GM18517 (cell line): ENCODE data around the gene MRTFA.
A peak's percentile ranks its signal among the peaks of the same experiment; 100 is the strongest.

ENCODE experiments used
- ATAC-seq: cut with Tn5 transposase; IDR thresholded peaks from one replicate; pipeline ENCODE4 v1.9.1; 2021; ENCODE audit warnings: mild to moderate bottlenecking, moderate library complexity; ENCODE audit not compliant: unreplicated experiment

The MRTFA gene

DNA sequence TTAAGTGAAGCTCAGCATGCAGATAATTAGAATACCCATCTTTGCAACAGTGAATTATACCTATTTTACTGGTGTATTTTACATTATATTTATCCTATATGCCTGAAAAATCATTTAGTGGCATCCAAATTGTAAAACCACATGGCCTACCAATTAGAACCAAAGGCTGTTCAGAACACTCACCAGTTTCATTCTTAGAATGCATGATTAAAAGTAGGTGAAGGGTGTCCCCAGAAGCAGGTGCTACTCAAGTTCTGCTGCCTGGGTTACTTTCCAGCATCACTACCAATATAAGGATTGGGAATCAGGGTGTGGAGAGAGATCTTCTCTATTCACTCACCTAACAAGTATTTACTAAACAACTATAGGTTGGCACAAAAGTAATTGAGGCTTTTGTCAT lies 162.8 kb downstream of the MRTFA start:
- no peak for ATAC-seq

DNA sequence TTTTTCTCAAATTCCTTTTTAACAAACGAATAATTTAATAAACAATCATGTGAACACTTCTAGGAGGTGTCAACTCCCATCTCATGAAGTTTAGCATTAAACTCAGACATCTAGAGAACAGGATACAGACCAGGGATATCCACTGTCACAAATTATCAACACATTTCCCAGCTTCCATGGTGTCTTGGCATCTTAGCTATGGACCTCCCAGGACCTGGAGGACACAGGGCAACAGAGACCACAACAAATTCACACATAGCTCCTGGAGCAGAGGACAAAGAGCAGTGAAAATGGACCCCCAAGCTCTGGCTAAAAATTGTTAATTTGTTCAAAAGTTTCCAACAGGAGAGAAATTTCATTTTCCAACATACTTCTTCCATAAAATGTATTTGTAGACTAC lies 163.9 kb downstream of the MRTFA start:
- ATAC-seq: no peak

DNA sequence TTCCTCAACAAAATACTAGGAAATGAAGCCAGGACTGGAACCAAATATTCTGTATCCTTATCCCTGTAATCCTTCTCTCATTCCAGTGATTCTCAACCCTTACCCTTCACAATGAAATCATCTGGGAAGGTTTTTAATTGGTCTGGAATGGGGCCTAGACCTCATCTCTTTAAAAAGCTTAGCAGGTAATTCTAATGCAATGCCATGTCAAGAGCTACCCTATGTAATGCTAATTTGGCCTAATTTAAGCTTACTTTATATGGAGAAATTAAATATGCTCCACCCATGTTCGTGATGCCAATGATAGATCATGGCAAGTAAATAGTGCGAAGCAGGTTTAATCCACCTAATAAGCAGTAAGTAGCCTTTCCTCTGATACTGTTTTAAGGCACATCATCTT lies 164.5 kb downstream of the MRTFA start:
- ATAC-seq: no peak

DNA sequence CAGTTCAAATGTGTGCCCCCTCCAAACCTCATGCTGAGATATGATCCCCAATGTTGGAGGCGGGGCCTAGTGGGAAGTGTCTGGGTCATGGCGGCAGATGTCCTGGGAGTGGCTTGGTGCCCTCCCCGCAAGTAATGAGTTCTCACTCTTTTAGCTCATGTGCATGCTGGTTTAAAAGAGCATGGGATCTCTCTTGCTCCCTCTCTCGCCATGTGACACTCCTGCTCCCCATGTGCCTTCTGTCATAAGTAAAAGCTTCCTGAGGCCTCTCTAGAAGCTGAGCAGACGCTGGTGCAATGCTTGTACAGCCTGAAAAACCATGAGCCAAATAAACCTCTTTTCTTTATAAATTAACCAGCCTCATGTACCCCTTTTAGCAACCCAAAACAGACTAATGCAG lies 167.3 kb downstream of the MRTFA start:
- no peak for ATAC-seq

DNA sequence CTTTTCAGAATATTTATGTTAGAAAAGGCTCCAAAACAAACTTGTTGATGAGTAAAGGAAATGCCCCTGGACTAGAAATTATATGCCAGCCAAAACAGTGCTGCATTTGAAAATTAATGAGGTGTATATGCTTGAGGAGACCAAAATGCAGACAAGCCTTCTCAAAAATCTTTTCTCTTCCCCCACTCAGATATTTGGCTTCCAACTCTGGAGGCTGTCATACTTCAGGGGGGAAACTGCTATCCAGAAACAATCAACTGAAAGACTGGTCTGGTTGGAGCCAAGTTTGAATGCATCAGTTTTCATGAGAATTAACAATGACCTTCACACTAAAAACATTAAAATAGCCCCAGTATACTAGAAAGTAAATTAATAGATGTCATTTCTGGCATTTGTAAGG lies 167.9 kb downstream of the MRTFA start:
- no peak for ATAC-seq

DNA sequence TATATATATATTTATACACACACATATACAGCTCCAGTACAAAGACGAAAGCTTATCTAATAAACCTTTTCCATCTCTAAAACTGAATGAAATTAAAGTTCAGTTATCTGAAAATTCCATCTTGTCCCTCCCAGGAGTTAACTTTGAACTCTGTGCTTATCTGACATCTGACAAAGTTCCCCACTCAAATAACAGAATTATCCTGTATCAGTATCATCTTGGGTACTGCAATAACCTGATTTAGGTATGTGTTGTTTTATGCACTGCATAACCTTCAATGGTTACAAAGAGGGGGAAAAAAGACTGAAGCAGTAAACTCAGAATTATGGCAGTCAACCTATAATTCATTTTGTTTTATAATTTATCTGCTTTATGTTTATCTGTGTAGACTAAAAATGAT lies 169.5 kb downstream of the MRTFA start:
- ATAC-seq: no peak

DNA sequence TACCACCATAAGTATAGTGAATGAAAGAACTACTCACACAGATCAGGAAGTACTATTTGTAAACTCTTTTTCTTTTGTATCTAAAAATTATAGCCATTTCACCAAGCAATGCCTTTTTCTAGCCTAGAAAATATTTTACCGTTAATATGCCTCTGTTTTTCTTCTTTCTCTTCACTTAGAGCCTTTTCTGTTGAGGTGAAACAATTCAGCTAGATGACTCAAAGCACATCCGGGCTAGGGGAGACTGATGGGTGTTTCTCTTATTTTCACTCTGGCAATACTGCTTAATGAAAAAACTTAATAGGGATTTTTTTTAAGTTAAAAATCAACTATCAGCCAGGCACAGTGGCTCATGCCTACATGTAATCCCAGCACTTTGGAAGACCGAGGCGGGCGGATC lies 172.8 kb downstream of the MRTFA start:
- ATAC-seq: peak; percentile 31

DNA sequence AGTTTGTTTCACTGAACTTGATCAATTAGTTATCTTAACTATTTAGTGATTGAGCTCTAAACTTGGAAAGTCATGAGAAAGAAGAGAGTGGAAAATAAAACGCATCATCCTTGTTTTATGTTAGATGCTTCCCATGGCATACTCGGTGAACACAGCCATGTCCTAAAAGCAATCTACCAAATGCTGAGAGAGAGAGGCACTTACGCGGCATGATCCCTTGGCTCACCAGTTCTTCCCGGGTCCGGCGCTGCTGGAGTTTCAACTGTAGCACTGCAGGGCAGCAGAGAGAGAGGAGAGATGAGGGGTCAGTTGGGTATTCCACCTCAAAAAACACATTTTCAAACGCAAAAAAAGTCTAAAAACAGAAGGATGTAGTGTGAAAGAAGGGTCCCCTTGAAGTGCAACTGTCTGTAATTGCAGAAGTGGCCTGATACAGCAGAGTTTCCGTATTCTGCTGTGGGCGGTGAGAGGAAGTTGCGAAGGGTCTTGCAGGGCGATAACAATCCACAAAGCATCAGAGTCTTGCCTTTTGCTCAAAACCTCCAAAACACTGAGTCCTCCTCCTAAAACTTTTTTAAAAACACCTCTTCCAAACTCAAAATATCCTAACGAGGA lies 173.4 kb downstream of the MRTFA start:
- ATAC-seq: peak; percentile 59

DNA sequence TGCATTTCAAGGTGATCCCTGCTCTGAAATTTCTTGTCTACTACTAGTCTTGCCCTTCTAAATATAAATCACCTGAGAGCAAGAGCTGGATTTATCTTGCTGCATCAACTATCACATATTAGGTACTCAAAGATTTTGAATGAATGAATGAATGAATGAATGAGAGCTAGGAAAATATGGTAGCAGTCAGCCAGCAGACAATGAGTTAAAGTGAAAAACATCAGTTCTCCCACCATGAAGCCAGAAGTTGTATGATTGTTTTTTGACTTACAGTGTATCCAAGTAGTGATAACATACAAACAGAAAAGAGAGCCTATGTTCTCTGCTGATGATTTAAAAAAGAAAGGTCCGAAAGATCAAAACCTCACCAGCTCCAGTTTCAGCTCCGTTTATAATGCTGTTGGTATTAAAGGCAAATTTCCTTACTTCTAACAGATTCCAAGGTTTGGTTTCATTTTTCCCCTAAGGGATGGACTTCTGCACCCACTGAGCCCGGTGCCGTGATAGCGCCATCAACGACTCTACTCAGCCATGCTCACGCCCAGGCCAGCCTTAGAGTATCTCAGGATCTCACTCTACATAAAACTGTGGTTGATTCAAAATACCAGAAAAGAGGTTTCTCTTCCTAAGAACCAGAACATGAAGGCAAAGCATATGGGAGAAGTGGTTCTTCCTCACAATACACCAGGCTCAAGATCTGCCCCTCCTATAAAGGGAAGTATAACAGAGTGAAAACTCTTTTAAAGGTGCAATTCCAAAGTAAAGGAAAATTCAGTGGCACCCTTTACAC lies 174.1 kb downstream of the MRTFA start:
- ATAC-seq: no peak

DNA sequence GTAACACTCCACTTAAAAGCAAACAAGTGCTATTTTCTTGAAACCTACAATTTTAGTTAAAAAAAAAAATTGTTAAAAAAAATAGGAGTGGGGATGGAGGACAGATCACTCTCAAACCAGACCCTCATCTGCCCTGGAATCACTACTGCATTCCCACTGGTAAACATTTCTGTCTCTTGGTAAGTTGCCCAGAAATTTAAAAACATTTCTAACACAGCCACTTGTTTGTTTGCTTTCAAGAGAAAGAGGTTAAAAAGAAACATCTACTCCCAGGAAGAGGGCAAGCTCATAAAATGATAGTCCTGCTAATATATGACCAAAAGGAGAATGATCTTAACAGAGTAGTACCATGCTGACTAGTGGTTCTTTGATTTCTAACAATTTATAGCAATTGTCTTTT lies 182.8 kb downstream of the MRTFA start:
- ATAC-seq: no peak

DNA sequence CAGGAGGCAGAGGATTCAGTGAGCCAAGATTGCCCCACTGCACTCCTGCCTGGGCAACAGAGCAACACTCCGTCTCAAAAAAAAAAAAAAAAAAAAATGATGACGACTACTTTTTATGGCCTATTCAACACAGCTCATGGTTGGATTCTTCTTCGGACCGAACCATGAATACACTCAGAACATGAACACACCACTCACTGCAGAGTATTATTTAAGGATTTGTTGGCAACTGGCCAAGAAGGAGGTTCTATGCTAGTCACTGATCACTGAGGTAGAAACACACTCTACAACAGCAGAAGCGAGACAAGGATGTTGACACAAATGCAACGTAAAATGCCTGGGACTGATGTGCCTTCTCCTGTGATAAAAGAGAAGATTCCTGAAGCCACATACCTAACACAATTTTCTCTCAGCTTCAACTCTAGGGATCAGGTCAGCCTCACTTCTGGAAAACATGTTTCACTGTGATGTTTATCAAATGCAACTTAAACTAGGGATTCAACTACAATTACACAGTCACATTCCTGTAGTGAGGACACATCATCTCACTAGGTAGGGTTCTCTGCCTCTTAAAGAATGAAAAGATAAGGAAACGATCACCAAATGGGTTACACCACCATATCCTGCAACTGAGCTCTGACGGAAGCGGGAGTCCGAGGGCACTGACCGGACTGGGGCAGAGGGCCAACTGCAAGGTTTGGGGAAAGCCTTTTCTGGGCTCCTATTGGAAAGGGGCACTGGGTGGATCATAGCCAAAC lies 183.6 kb downstream of the MRTFA start:
- no peak for ATAC-seq

DNA sequence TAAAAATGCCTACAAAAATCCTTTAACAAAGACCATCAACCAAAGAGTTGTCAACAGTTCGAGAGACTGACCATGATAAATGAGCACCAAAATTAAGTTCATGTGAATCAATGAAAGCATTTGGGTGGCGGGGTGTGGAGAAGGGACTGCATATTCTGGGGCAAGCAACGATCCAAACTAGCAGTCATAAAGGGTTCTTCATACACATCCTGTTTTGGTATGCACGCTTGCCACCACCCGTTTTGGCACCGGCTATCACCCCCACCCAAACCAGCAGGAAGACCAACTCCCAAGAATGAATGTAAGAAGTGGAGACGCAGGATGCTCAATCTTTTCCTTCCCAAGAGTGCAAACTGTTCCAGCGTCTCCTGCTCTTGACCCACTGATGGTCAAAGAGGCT lies 185.3 kb downstream of the MRTFA start:
- no peak for ATAC-seq

DNA sequence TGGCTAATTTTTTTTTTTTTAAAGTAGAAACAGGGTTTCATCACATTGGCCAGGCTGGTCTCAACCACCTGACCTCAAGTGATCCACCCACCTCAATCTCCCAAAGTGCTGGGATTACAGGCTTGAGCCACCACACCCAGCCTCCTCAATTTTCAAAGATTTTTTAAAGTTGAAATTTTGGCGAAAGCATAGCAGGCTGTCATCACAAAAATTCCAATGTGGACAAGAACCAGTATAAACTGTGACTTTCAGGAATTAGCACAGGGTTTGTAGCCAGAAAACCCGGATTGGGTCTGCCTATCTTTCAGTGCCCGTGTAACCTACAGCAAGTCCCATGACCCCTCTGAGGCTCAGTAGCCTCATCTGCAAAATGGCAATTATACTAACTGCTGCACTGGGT lies 185.9 kb downstream of the MRTFA start:
- ATAC-seq: no peak

DNA sequence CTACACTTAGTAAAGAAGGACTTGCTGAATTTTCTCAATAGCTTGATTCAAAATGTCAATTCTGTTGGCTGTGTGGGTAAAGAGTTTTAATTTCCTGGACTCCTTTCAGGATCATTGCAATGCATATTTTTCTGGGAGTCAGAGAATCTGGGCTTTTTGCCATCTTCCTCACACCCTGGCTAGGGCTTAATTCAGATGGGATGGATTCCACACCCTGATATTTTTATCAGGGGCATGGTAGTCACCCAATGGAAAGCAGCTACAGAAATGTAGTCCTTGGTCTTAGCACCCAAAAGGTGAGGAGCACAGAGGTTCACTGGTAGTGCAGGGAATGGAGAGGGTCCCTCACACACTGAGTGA lies 186.9 kb downstream of the MRTFA start:
- ATAC-seq: no peak

DNA sequence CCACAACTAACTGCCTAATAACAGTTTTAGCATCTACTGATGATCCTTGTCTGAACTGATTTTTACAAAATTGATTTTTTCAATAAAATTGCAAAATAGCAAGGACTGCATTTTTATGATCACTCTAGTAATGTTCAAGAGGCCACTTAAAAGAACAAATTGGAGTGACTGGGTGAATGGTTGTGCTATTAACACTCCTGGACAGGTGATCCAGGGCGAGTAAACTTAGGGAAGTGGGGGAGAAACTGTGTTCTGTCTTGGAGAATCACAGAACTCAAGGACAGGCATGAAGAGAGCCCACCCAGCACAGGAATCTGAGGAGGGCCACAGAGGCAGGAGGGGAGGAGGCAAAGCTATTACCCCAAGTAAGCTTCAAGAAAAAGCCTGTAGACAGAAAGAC lies 190.3 kb downstream of the MRTFA start:
- no peak for ATAC-seq

DNA sequence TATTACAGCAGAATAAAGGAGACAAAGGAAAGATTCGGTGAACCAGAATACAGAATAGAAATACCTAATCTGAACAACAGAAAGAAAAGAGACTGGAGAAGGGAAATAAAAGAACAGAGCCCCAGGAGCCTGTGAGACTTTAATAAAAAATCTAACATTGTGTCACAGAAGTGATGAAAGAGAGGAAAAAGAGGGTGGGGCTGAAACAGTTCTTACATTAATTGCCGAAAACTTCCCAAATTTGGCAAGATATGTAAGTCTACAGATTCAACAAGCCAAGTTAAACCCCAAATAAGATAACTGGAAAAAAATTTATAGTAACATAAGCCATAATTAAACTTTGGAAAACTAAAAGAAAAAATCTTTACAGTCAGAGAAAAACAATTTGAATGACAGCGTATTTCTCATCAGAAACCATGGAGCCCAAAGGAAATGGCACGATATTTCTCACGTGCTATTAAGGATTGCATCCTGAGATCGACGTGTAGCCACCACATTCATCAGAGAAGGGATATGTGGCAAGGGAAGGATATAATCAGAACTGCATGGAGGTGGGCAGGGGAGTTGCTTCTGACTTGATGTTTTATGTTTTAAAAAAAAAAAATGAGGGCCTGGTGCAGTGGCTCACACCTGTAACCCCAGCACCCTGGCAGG lies 192.2 kb downstream of the MRTFA start:
- ATAC-seq: no peak

DNA sequence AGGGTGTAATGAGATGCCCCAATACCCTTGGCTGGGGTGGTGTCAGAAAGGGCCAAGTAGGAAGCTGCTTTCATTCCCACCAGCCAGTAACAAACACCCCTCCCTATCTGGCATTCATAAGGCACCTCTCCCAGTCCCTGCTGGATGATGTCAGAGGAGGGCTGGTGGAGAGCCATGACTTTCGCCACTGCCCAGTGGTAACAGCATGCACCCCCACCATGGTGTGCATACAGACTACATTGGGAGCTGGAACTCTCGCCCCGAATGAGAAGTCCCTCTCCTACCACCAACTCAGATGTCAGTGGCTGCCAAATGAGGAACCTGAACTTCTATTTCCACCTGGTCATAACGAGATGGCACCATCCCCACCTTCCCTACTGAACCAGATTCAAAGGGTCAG lies 192.8 kb downstream of the MRTFA start:
- ATAC-seq: no peak

DNA sequence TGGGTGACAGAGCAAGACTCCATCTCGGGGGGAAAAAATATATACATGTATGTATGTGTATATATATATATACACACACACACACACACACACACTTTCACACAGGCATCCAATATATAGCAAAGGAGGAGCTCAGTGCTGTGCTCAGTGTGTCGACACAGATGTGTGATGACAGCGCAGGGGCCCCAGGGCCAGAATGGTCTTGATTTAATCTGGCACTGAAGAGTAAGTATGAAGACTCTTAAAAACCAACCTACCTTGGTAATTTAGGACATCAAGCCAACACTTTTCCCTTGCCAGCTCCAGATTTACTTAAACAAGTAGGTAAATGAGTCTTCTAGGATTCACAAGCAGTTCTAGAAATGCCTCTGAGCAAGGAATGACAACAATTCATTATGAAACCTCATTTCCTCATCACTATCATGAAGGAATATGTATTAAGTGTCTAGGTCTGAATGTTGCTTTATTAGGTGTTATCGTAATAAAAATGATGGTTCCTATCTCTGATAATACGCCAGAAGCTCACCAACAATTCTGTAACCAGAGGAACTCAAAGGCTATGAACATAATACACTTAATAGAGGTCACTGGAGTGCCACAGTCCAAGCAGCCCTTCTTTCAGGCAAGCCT lies 194.6 kb downstream of the MRTFA start:
- no peak for ATAC-seq

DNA sequence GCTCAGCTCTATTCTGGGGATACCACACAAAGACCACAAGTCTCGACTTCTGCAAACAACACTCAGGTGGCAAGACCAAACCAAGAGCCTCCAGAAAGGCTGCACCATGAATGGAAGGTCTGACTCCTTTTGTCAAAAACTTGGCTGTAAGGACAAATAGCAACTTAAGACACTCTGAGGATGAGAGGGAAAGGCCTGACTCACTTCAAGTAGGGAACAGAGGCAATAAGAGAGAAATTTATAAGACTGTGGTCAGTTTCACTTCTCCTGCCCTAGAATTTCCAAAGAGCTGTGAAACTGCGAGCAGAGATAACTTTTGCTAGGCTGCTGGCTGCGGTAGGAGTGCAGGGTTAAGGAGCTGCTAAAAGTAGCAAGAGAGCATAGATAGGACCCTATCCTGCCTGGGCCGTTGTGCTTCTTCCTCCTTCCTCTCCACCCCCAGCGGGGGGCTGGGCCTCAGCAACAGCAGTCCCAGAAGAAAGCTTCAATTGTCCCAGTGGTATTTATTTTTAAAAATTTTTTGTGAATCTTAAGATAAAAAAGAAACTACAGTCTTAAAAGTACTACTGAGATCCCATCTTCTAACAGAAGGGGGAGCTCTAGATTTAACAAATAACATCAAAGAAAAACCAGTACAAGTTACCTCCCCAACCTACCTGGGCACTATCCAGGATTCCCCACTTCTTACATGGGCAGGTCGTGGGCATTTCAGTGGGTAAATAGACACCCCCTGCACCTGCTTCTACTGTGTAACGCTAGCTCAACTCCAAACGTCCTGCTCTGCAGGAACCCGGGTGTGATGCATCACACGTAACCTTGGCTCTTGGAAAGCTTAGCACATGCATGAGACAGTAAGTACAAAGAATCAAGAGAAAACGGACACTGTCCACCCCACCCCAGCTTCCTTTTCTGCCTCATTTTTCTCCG lies 199.8 kb downstream of the MRTFA start:
- peak; percentile 65 for ATAC-seq

DNA sequence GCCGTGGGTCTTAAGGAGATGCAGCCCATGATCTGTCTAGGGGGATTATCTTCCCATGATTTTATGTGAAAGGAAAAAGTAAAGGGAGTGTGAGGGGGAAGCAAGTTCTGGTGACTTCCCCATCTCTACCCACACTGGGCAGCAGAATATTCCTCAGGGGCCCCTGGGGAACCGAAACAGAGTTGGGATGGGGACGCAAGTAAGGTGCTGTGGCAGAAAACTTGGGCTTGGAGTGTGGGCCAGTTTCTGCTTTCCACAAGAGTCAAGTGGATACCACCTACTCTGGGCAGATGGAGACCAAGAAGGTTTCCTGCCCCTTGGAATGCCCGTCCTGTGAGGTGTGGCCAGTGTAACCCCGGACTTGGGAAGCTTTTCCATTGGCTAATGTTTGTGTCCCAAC lies 201.8 kb downstream of the MRTFA start:
- no peak for ATAC-seq
